A549 treated with CORT108297 at 1 μM for 4 hours (cell line): Measurements from ENCODE around the gene ANGPTL1. TPM values are rescaled to one million over a fixed set of nuclear protein-coding genes. Genes with fewer than 3 reads are reported as not detected.

Experiments
- total RNA-seq: library from RNA; stranded (reverse); fragments of 200-300 nt; extraction: Qiagen RNA extraction; gene quantifications from 5 replicates; pipeline ENCODE4 v1.2.3, GENCODE V29; 2022

Gene ANGPTL1, protein sequence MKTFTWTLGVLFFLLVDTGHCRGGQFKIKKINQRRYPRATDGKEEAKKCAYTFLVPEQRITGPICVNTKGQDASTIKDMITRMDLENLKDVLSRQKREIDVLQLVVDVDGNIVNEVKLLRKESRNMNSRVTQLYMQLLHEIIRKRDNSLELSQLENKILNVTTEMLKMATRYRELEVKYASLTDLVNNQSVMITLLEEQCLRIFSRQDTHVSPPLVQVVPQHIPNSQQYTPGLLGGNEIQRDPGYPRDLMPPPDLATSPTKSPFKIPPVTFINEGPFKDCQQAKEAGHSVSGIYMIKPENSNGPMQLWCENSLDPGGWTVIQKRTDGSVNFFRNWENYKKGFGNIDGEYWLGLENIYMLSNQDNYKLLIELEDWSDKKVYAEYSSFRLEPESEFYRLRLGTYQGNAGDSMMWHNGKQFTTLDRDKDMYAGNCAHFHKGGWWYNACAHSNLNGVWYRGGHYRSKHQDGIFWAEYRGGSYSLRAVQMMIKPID
- total RNA-seq: 0.09 TPM in 1 of 5 replicates, not detected in the others

DNA sequence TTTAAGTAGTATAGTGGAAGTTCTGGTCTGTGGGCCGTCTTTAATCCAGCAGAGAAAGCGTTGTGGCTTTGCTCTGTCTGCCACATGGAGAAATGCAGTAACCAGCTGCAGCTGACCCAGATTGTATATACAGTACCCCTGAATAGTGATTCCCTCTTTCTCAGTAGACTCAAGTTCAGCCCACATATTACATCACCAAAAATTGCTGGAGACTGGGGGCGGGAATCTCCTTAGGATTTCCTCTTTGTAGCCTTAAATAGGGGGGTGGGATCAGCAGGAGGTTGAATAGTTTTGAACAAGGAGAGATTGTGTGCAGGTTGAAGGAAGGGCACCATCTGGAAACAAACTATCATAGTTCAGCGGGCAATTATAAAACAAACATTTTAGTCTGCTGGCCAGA lies at the start of gene ANGPTL1:
Gene ANGPTL1, minus strand, starts transcription at position 134 of the 400 bp plus-strand sequence. CDS start 5,301 bp downstream, outside the sequence.

Other genes with a start within 250 kb of the ANGPTL1 start
- 11.1 to 23.5 TPM (median 19.9 TPM) in 5 replicates for gene RALGPS2, start 145.8 kb downstream of the ANGPTL1 start, total RNA-seq
- gene FAM20B, start 154.8 kb upstream of the ANGPTL1 start, total RNA-seq: 16.9 to 21.4 TPM (median 18.9 TPM) in 5 replicates
- 37.3 to 44.9 TPM (median 43.8 TPM) in 5 replicates for gene TOR3A, start 211.0 kb upstream of the ANGPTL1 start, total RNA-seq